ENCODE results near the gene ERBB4. TPM values are rescaled to one million over a fixed set of nuclear protein-coding genes. Genes with fewer than 3 reads are reported as not detected.

The ERBB4 gene
- total RNA-seq, 1 experiment from 2014 or later: 0.15 TPM

DNA sequence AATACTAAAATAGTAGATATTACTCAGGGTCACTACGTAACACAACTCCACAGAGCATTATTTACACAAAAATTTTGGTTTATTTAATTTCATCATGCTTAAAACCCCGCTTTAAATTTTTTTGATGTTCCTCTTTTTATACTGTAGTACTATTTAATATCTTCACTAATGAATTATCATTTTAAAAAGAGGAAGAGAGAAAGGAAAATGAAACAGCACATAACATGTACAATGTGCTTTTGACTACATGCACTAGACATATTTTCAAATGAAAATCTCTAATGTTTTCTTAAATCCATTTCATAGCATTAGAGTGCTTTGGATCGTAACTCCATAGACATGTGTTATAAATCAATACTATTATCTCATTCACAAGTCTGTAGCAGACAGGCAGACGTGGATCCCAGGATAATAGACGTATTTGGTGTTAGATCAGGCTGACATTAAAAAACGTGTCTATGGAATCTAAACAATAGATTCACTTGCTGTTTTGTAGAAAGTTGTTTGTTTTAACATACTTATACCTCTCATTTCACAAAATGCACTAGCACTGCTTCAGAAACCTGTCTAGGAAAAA lies 1085.2 kb downstream of the ERBB4 start:
- no peaks in the 10 kb centered on the region for H3K9me3 ChIP-seq (ENCODE audit: control insufficient read depth, insufficient read depth, low read depth, low read length)
- no peaks in the 10 kb centered on the region for H3K4me1 ChIP-seq (ENCODE audit: control insufficient read depth, insufficient read depth, low read length)
- ATAC-seq: no peak
- no peak overlapping the region for H3K27ac ChIP-seq (ENCODE audit: low read length)
- TF ChIP-seq TCF7L2 (IDR thresholded peaks at IDR 0.05; ENCODE audit: low read depth, low read length) (no peak), SIN3A (IDR thresholded peaks at IDR 0.05; ENCODE audit: borderline replicate concordance, insufficient read depth, low read depth, low read length) (no peak), POLR2AphosphoS5 (IDR thresholded peaks at IDR 0.05; ENCODE audit: low read depth, low read length) (no peak)
- TF ChIP-seq, protein P1, sequence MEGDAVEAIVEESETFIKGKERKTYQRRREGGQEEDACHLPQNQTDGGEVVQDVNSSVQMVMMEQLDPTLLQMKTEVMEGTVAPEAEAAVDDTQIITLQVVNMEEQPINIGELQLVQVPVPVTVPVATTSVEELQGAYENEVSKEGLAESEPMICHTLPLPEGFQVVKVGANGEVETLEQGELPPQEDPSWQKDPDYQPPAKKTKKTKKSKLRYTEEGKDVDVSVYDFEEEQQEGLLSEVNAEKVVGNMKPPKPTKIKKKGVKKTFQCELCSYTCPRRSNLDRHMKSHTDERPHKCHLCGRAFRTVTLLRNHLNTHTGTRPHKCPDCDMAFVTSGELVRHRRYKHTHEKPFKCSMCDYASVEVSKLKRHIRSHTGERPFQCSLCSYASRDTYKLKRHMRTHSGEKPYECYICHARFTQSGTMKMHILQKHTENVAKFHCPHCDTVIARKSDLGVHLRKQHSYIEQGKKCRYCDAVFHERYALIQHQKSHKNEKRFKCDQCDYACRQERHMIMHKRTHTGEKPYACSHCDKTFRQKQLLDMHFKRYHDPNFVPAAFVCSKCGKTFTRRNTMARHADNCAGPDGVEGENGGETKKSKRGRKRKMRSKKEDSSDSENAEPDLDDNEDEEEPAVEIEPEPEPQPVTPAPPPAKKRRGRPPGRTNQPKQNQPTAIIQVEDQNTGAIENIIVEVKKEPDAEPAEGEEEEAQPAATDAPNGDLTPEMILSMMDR (IDR thresholded peaks at IDR 0.05): no peak
- TF ChIP-seq, protein P2, sequence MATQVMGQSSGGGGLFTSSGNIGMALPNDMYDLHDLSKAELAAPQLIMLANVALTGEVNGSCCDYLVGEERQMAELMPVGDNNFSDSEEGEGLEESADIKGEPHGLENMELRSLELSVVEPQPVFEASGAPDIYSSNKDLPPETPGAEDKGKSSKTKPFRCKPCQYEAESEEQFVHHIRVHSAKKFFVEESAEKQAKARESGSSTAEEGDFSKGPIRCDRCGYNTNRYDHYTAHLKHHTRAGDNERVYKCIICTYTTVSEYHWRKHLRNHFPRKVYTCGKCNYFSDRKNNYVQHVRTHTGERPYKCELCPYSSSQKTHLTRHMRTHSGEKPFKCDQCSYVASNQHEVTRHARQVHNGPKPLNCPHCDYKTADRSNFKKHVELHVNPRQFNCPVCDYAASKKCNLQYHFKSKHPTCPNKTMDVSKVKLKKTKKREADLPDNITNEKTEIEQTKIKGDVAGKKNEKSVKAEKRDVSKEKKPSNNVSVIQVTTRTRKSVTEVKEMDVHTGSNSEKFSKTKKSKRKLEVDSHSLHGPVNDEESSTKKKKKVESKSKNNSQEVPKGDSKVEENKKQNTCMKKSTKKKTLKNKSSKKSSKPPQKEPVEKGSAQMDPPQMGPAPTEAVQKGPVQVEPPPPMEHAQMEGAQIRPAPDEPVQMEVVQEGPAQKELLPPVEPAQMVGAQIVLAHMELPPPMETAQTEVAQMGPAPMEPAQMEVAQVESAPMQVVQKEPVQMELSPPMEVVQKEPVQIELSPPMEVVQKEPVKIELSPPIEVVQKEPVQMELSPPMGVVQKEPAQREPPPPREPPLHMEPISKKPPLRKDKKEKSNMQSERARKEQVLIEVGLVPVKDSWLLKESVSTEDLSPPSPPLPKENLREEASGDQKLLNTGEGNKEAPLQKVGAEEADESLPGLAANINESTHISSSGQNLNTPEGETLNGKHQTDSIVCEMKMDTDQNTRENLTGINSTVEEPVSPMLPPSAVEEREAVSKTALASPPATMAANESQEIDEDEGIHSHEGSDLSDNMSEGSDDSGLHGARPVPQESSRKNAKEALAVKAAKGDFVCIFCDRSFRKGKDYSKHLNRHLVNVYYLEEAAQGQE (IDR thresholded peaks at IDR 0.05; ENCODE audit: insufficient read depth in 1 of 2, low read depth in 2 of 2, low read length in 1 of 2): no peak
- intact Hi-C loops (cut with micrococcal nuclease; ENCODE audit: unreplicated experiment) (loop anchor here (10.0 kb wide), 1 partner anchor 369 kb away; no protein-coding TSS in a partner anchor), in situ Hi-C loops (cut with HindIII; ENCODE audit: low pct_unique_long_range_greater_than_20kb, low sequenced_read_pairs) (no loop called here)
- ChIA-PET POLR2A (no interaction called here), CTCF (interaction anchor here (0.8 kb wide), 1 partner anchor 1114 kb away, joined by 3 read pairs; no protein-coding TSS in a partner anchor)
- no TSS peak for BruUV-seq (replicated peaks)
- DNase-seq (ENCODE audit: low read depth, low spot score): no peak
- no peaks in the 10 kb centered on the region for H3K27me3 ChIP-seq (ENCODE audit: control insufficient read depth, insufficient read depth, low read length)
- no peaks in the 10 kb centered on the region for H3K36me3 ChIP-seq (ENCODE audit: control insufficient read depth, insufficient read depth, low read length)
- H3K4me3 ChIP-seq (ENCODE audit: low read depth in 2 of 2, low read length in 2 of 2): no peak overlapping the region

DNA sequence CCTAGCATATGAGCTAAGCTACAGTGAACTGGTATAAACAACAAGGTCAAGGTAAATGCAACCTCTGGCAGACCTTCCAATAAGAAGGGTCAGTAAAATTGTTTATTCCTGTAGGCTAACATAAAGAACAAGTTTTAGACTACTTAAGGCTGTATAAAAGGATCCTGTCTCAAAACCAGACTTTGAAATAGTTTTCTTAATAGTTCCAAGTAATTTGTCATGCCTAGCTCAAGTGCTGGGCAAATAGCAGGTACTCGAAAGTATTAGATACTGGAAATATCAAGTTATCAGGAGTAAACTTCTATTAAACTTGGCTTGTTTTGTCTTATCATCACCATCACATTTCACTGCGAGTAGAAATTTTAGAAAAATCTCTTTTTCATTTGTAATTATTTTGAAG lies 1087.0 kb downstream of the ERBB4 start:
- intact Hi-C loops (cut with micrococcal nuclease; ENCODE audit: unreplicated experiment): loop anchor here (10.0 kb wide), 1 partner anchor 367 kb away; no protein-coding TSS in a partner anchor
- no peaks in the 10 kb centered on the region for H3K9me3 ChIP-seq (ENCODE audit: control insufficient read depth, insufficient read depth, low read depth, low read length)
- no TSS peak for BruUV-seq (replicated peaks)
- no peaks in the 10 kb centered on the region for H3K36me3 ChIP-seq (ENCODE audit: control insufficient read depth, insufficient read depth, low read length)
- no peak overlapping the region for H3K4me3 ChIP-seq (ENCODE audit: low read depth in 2 of 2, low read length in 2 of 2)
- H3K4me1 ChIP-seq (ENCODE audit: control insufficient read depth, insufficient read depth, low read length): no peaks in the 10 kb centered on the region
- no peak overlapping the region for H3K27ac ChIP-seq (ENCODE audit: low read length)
- TF ChIP-seq, protein P1 (IDR thresholded peaks at IDR 0.05): no peak
- TF ChIP-seq SIN3A (IDR thresholded peaks at IDR 0.05; ENCODE audit: borderline replicate concordance, insufficient read depth, low read depth, low read length) (no peak), TCF7L2 (IDR thresholded peaks at IDR 0.05; ENCODE audit: low read depth, low read length) (no peak), POLR2AphosphoS5 (IDR thresholded peaks at IDR 0.05; ENCODE audit: low read depth, low read length) (no peak)
- TF ChIP-seq, protein P2 (IDR thresholded peaks at IDR 0.05; ENCODE audit: insufficient read depth in 1 of 2, low read depth in 2 of 2, low read length in 1 of 2): no peak
- in situ Hi-C loops (cut with HindIII; ENCODE audit: low pct_unique_long_range_greater_than_20kb, low sequenced_read_pairs): no loop called here
- ChIA-PET CTCF (no interaction called here), POLR2A (no interaction called here)
- DNase-seq (ENCODE audit: low read depth, low spot score) (no peak), ATAC-seq (no peak)
- H3K27me3 ChIP-seq (ENCODE audit: control insufficient read depth, insufficient read depth, low read length): no peaks in the 10 kb centered on the region
